HG02759 (cell line): ENCODE results near the gene CNTN4.

Experiments
- ATAC-seq: cut with Tn5 transposase; IDR thresholded peaks from one replicate; pipeline ENCODE4 v1.9.1; 2021; ENCODE audit warnings: mild to moderate bottlenecking, moderate library complexity; ENCODE audit not compliant: unreplicated experiment

The CNTN4 gene

GRCh38 chr3:2657971-2658370 lies 559.3 kb downstream of the CNTN4 start:
- ATAC-seq, result no peak

GRCh38 chr3:2659896-2660295 lies 561.2 kb downstream of the CNTN4 start:
- no peak for ATAC-seq

- ATAC-seq, result no peak
These were observed 562.4 kb downstream of the CNTN4 start for GRCh38 chr3:2661078-2661477.

- ATAC-seq, result no peak
These were observed 578.8 kb downstream of the CNTN4 start for GRCh38 chr3:2677501-2677900.

- ATAC-seq, result no peak
These were observed 581.6 kb downstream of the CNTN4 start for GRCh38 chr3:2680236-2680635.

- no peak for ATAC-seq
These were observed 585.4 kb downstream of the CNTN4 start for GRCh38 chr3:2684046-2684445.

GRCh38 chr3:2686816-2687502 lies 588.3 kb downstream of the CNTN4 start:
- ATAC-seq, result no peak

GRCh38 chr3:2697589-2697988 lies 598.9 kb downstream of the CNTN4 start:
- no peak for ATAC-seq

- ATAC-seq, result no peak
These were observed 602.8 kb downstream of the CNTN4 start for GRCh38 chr3:2701471-2701870.

- no peak for ATAC-seq
These were observed 607.6 kb downstream of the CNTN4 start for GRCh38 chr3:2706144-2706835.

GRCh38 chr3:2706836-2707210 lies 608.2 kb downstream of the CNTN4 start:
- ATAC-seq, result no peak

- ATAC-seq, result no peak
These were observed 612.4 kb downstream of the CNTN4 start for GRCh38 chr3:2711081-2711480.

GRCh38 chr3:2713923-2714322 lies 615.3 kb downstream of the CNTN4 start:
- no peak for ATAC-seq

- no peak for ATAC-seq
These were observed 616.2 kb downstream of the CNTN4 start for GRCh38 chr3:2714834-2715233.

GRCh38 chr3:2727101-2727500 lies 628.4 kb downstream of the CNTN4 start:
- no peak for ATAC-seq

- no peak for ATAC-seq
These were observed 629.1 kb downstream of the CNTN4 start for GRCh38 chr3:2727610-2728318.

- no peak for ATAC-seq
These were observed 633.2 kb downstream of the CNTN4 start for GRCh38 chr3:2731843-2732242.

GRCh38 chr3:2735392-2735894 lies 636.8 kb downstream of the CNTN4 start:
- no peak for ATAC-seq

GRCh38 chr3:2741516-2741915 lies 642.9 kb downstream of the CNTN4 start:
- ATAC-seq, result no peak

GRCh38 chr3:2765002-2765579 lies 666.4 kb downstream of the CNTN4 start:
- ATAC-seq, result no peak

- no peak for ATAC-seq
These were observed 671.8 kb downstream of the CNTN4 start for GRCh38 chr3:2770451-2770850.
